AG04449 (cell line): ENCODE data around the gene TRIM34.

ENCODE experiments used
- CTCF ChIA-PET: fragments of 350-600 bp; formaldehyde crosslinking; extraction: SDS; loops from one replicate; lab custom pipeline; 2021; ENCODE audit warnings: antibody characterized with exemption; lab: Yijun Ruan, JAX
- POLR2A ChIA-PET: fragments of 400-600, 350-600 bp; formaldehyde crosslinking; extraction: SDS; loops from one replicate; lab custom pipeline; 2020; ENCODE audit warnings: antibody characterized with exemption, inconsistent platforms; lab: Yijun Ruan, JAX
- DNase-seq: peaks from one replicate; pipeline ENCODE4 v3.0.0-alpha.2; 2010; ENCODE audit warnings: low read depth, low spot score
- H3K4me3 ChIP-seq: 2 replicates; pipeline ENCODE4 v1.5.1; 2011; ENCODE audit warnings: low read depth, mild to moderate bottlenecking, control low read depth, low read length
- CTCF ChIP-seq: IDR thresholded peaks from one replicate; pipeline ENCODE4 v1.5.1; 2011; ENCODE audit warnings: mild to moderate bottlenecking, moderate library complexity, low read length, control low read depth, inconsistent platforms; ENCODE audit not compliant: insufficient read depth; ENCODE audit errors: missing control alignments

TRIM34 gene

GRCh38 chr11:5625281-5625680, 480 bp downstream of the TRIM34 start:
- POLR2A ChIA-PET: no interaction called here
- H3K4me3 ChIP-seq: peak overlapping the region; percentile 65
- no peak for DNase-seq
- no peak for TF ChIP-seq CTCF
- CTCF ChIA-PET: interaction anchor here (1.5 kb wide), 1 partner anchor 266 kb away, joined by 3 read pairs; no protein-coding TSS in a partner anchor

DNA sequence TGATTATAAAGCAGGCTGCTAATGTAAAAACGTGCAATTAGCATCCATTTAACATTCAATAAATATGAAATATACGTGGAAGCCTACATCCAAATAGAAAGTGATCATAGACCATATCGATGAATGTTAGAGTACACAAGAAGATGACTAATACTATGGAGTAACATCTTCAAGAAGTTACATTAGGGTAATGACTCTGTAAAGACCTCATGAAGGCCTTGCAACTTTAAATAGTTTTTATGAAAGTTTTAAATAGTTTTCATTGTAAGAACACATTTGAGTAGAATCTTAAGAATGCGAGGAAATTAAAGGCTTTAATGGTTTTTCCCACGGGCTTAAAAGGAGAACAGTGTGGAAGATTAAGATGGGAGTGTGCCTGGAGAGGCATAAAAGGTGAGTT, 1.4 kb downstream of the TRIM34 start:
- CTCF ChIA-PET: interaction anchor here (1.3 to 1.5 kb wide), 2 partner anchors 15 to 265 kb away, joined by 3 read pairs; no protein-coding TSS in a partner anchor
- POLR2A ChIA-PET: no interaction called here
- no peak overlapping the region for H3K4me3 ChIP-seq
- TF ChIP-seq CTCF: no peak
- DNase-seq: peak; percentile 65

DNA sequence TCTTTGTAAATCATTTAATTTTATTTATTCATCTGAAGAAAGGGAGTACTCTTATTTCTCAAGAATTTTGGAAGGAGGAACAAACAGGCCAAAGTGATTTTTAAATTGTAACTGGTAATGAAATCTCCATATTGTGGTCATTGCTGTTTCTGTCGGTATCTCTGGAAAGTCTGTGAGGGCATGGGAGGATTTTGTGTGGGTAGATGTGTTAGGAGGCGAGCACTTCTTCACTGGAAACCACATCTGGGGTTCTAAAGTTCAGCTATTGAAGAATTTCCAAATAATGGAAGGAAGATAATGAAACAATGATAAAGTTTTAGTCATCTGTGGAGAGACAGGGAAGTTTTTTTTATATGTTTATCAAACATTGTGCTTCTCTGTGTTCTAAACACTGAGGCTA, 6.6 kb downstream of the TRIM34 start:
- no peak for DNase-seq
- POLR2A ChIA-PET: no interaction called here
- H3K4me3 ChIP-seq: no peak overlapping the region
- no peak for TF ChIP-seq CTCF
- CTCF ChIA-PET: no interaction called here

DNA sequence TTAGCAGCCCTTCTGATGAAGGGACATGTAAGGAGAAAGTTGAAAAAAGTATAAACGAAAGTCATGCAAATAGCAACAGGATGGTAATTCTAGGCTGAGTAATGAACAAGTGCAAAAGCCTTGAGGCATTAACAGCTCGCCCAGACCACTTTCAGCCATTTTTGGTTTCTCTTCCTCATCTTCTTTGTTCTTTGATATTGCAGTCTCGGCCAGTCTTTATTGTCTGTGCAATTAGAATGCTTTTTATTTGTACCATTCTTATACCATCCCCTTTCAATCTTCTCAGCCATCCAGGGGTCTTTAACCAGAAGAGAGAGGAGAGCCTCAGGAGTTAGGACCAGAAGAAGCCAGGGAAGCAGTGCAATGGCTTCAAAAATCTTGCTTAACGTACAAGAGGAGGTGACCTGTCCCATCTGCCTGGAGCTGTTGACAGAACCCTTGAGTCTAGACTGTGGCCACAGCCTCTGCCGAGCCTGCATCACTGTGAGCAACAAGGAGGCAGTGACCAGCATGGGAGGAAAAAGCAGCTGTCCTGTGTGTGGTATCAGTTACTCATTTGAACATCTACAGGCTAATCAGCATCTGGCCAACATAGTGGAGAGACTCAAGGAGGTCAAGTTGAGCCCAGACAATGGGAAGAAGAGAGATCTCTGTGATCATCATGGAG, 7.3 kb downstream of the TRIM34 start:
- no peak for DNase-seq
- no peak for TF ChIP-seq CTCF
- ChIA-PET CTCF (no interaction called here), POLR2A (no interaction called here)
- no peak overlapping the region for H3K4me3 ChIP-seq

- CTCF ChIA-PET: no interaction called here
- no peak overlapping the region for H3K4me3 ChIP-seq
- no peak for DNase-seq
- TF ChIP-seq CTCF: no peak
- POLR2A ChIA-PET: no interaction called here
Measured at GRCh38 chr11:5639953-5640352, 15.2 kb downstream of the TRIM34 start.

GRCh38 chr11:5643585-5643984, 18.8 kb downstream of the TRIM34 start:
- H3K4me3 ChIP-seq: no peak overlapping the region
- ChIA-PET POLR2A (no interaction called here), CTCF (no interaction called here)
- no peak for TF ChIP-seq CTCF
- no peak for DNase-seq
